Thyroid gland (tissue), 4 donors: ENCODE results near the gene PDE6A.

Experiments
- CTCF ChIP-seq, 6 experiments: fragments of 200-600 bp in 3 of 6; fragments of 450-650 bp in 3 of 6; sonication (generic) in 3 of 6; IDR thresholded peaks; one replicate each; pipeline ENCODE4 v1.5.1; 2016 to 2019; ENCODE audit warnings: antibody characterized with exemption in 6 of 6, mild to moderate bottlenecking in 2 of 6, inconsistent platforms in 1 of 6, moderate library complexity in 1 of 6
- POLR2A ChIP-seq, 2 donors: fragments of 450-650 bp; IDR thresholded peaks; one replicate each; pipeline ENCODE4 v1.6.1; 2017; ENCODE audit warnings: antibody characterized with exemption in 2 of 2, mild to moderate bottlenecking in 2 of 2, moderate library complexity in 1 of 2

GRCh38 chr5:149823375-149823774 lies 121.2 kb downstream of the PDE6A start:
- TF ChIP-seq CTCF (IDR thresholded peaks at IDR 0.05), result no peak
- no peak for TF ChIP-seq POLR2A (IDR thresholded peaks at IDR 0.05)
